ENCODE results near the gene STYX.

STYX gene

DNA sequence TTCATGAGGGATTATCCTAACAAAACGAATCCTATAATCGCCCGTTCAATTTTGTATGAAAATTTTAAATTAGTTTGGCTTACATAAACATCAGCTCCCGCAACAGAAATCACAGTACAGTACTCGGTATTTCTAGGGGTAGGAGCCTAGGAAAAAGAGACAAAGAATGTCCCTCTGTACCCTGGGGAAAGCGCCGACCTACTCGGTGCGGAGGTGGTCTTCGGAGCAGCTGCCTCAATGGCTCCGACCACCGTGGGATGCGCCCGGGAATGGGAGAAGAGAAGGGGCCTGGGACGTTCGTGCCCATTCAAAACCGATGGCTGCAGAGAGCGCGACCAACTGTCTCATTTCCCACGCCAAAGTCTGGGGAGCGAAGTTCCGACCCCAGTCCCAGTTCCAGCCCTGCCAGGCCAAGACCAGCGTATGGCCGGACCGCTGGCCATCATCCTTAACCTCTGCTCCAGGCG, 60.8 kb downstream of the STYX start:
- no peak for DNase-seq

DNA sequence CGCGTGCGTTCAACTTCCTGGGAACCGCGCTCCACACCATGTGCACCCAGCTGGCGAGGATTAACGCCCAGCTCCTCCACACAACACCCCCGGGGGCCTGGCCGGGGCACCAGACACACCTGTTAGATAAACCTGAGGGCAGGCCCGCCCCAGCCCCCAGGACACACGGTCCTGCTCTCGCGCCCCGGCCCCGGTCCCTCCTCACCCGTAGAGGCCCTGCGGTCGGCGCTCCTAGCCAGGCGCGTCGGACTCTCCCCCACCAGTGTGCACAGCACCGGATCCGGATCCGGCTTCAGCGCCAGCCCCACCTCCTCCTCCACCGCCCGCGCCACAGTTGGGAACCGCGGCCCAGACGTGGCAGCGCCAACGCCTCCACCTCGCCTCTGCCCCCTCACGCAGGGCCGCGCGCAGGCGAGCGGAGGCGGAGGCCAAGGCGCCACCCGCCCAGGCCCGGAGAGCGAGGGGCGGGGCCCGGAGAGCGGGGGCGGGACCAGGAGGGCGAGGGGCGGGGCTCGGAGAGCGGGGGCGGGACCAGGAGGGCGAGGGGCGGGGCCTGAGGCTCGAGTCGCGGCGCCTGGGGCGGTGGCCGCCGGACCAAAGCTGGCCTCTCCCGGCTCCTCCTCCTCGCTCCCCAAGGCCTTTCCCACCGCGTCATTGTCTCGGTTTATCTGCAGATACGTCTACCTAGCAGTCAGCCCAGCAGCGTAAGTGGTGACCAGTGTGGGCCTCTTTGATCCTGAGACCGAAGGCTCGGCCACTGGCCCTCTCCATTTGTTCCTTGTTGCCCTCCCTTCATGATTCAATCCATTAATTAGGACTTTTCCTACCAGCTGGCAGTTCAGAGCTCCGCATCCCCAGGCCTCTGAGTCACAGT, 61.5 kb downstream of the STYX start, which contains the start of gene GNPNAT1:
Gene GNPNAT1, minus strand, starts transcription at position 385 of the 874 bp plus-strand sequence. CDS start 6,957 bp downstream, outside the sequence.
- DNase-seq = peak; percentile 85

DNA sequence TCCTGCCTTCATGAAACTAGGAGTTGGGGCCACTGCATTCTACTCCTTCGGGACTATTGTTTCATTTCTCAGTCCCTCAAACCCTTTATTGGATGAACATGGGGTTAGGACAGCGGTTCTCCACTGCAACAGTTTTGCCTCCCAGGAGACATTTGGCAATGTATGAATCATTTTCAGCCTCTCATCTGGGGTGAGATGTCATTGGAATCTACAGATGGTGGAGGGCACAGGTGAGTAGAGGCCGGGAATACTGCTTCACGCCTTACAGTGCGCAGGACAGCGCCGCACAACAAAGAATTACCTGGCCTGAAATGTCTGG, 62.1 kb downstream of the STYX start:
- no peak for DNase-seq

DNA sequence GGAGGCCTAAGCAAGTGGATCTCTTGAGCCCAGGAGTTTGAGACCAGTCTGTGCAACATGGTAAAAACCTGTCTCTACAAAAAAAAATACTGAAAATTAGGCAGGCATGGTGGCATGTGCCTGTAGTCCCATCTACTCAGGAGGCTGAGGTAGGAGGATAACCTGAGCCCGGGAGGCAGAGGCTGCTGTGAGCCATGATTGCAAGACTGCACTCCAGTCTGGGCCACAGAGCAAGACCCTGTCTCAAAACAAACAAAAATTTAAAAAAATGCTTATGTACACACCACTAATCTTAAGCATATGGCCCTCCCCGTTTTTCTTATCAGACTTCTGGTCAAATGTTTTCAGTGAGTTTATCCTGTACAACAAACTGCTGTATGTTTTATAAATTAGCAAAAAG, 63.1 kb downstream of the STYX start:
- DNase-seq = no peak

DNA sequence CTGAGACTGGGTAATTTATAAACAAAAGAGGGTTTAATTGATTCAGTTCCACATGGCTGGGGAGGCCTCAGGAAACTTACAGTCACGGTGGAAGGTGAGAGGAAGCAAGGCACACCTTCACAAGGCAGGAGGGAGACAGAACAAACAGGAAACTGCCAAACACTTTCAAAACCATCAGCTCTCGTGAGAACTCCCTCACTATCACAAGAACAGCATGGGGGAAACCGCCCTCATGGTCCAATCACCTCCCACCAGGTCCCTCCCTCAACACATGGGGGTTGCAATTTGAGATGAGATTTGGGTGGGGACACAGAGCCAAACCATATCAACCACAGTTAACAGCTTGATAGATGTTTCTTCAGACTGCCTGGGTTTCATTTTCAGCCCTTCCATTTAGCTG, 67.7 kb downstream of the STYX start:
- no peak for DNase-seq

DNA sequence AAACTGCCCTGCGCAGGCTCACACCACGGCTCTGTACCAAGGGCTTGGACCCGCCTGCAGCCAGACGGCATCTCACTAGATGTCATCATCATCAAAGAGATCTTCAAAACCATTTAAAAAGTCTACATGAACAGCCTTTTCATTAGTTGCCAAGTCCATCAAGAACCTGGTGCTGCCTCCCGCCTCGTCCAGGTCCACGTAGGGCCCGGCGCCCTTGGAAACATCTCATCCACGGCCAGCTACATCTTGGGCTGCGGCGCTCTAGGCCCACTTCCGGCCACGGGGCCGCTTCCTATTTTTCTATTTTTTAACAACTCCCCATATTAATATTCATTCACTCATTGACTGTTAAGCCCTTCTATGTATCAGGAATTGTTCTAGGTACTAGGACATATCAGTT, 68.9 kb downstream of the STYX start:
- DNase-seq = no peak

DNA sequence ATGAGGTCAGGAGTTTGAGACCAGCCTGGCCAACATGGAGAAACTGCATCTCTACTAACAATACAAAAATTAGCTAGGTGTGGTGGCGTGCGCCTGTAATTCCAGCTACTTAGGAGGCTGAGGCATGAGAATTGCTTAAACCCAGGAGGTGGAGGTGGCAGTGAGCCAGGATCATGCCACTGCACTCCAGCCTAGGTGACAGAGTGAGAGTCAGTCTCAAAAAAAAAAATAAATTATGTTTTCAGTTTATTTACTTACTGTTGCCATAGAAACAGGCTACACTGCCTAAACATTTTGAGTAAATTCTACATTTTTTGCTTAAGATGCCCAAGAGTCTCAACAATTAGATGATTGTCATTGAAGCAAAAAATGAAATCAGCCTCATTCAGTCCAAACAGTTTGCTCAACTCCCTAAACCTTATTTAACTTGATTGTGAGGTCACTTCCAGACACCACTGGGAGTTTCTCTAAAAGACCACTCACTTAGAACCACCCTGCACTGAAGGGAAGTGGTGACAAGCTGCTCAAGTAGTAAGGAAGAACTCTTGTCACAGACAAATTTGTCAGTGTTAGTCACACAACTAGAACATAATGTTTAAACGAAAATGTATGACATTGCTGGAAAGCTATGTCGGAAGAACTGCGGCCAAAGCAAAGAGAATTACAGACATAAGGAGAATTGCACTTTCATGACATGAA, 71.2 kb downstream of the STYX start:
- no peak for DNase-seq

DNA sequence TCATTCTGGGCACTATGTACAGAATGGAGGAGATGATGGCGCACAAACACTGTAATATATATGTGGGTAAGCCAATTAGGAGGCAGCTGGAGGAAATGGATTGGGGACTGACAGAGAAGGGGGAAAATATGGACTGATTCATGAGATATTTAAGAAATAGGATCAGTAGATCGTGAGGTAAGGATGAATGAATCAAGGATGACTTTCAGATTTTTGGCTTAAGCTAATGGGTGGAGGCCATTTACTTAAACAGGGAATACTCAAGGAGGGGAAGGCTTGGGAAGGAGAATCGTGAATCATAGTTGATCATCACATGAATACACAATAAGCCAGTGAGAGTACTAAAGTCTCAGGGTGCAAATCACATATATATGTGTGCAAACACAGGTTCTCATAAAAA, 72.6 kb downstream of the STYX start:
- DNase-seq = no peak

DNA sequence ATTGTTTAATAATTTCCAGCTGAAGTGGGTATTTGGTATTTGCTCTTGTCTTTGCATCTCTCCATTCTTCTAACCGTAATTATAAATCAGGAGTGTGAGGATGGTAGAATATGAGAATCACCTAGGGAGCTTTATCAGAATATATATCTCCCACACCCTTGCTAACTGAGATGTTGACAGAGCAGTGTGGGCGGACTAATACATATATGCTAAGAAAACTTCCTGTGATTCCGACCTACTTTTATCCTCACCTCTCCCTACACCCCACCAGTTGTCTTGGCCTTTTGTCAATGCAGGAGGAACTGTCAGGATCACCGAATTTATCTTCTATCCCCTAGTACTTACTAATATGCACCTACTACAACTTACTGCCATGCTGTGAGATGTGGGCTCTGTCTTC, 76.1 kb downstream of the STYX start:
- no peak for DNase-seq

DNA sequence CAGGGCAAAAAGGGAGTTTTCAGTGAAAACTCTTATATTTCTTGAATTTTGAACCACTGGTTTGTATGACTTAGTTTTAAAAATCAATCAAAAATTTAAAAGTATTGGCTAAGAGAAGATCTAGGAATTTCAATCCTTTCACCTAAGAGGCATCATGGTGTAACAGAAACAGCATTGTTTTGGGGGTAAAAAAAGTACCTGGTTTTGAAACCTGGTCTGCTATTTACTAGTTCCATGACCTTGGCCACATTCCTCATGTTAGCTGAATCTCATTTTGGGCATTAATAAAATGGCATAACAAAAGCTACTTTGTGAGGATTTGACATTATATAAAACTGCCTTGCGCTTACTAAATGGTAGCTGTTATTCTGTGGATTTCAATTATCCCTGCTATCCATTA, 78.1 kb downstream of the STYX start:
- DNase-seq = no peak

DNA sequence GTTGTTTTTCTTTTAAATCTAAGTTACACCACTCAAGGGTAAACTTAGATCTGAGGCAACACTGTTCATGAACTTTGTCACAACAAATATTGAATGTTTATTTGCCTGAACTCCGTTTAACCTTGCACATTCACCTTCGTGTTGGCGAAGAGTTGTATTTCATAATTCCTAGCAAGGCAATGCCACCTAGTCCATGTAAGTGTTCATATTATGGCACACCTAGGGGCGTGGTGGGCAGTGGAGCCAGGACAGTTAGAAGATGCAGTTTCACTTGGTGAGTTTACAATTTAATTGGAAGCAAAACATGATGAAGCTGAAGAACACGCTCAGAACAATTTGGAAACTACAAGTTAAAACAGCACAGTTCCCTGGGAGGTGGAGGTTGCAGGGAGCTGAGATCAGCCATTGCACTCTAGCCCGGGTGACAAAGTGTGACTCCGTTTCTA, 91.9 kb downstream of the STYX start:
- no peak for DNase-seq

DNA sequence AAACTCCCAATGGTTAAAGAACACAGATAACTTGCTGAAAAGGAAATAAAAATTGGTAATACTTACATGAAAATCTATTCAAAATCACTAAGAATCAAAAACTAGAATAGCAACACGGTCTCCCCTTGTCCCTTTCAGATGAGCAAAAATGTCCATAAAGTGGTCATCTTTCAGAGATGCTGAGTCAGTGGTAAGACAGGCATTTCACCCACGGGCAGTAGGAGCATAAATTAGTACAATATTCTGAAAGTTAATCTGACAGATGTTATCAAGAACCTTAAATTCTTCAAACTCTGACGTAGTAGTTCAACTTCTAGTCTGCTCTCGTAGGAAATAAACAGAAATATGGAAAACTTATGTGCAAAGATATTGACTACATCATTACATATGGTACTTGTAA, 94.5 kb downstream of the STYX start:
- no peak for DNase-seq

Measured in activated CD4-positive, alpha-beta T cell treated with anti-CD3 and anti-CD28 coated beads, Interleukin-2, amount 50 U/mL, for 1 hour (primary cell).